IMR-90 (cell line): ENCODE data around the gene B3GAT1. TPM values are rescaled to one million over a fixed set of nuclear protein-coding genes. Genes with fewer than 3 reads are reported as not detected.

Experiments used
- ATAC-seq: fragments of 200-7000 bp; cut with Tn5 transposase; 2 replicates; pipeline ENCODE4 v1.9.1; 2020; ENCODE audit warnings: low read depth, mild to moderate bottlenecking, moderate library complexity
- BruUV-seq: library from RNA; stranded (reverse); fragments of 400-500 nt; replicated peaks from 2 replicates; lab custom pipeline; 2021; lab: Mats Ljungman, UMichigan
- CTCF ChIA-PET: fragments of 300-600 bp; formaldehyde crosslinking; extraction: SDS; loops from one replicate; lab custom pipeline; 2021; ENCODE audit warnings: antibody characterized with exemption; lab: Yijun Ruan, JAX
- POLR2A ChIA-PET: fragments of 300-600 bp; sonication (Branson Sonifier 250); formaldehyde crosslinking; loops from one replicate; lab custom pipeline; 2022; ENCODE audit warnings: antibody characterized with exemption; ENCODE audit not compliant: unreplicated experiment; lab: Charles Lee
- DNase-seq: peaks from one replicate; pipeline ENCODE4 v3.0.0; 2013
- H2AFZ ChIP-seq: replicated peaks from 2 replicates; pipeline ENCODE3; 2013; ENCODE audit warnings: low read length, mild to moderate bottlenecking; ENCODE audit not compliant: poor library complexity
- H2AK5ac ChIP-seq: 2 replicates; pipeline ENCODE4 v1.6.1; 2013; ENCODE audit warnings: low read depth, low read length, inconsistent platforms
- H2AK9ac ChIP-seq: replicated peaks from 2 replicates; pipeline ENCODE3; 2013; ENCODE audit warnings: mild to moderate bottlenecking, low read depth, low read length, moderate library complexity; ENCODE audit not compliant: poor library complexity
- H2BK120ac ChIP-seq: 2 replicates; pipeline ENCODE4 v1.6.1; 2013; ENCODE audit warnings: low read depth, low read length, inconsistent platforms
- H2BK15ac ChIP-seq: 3 replicates; pipeline ENCODE4 v1.6.1; 2013; ENCODE audit warnings: low read depth, low read length, inconsistent platforms
- H2BK20ac ChIP-seq: 2 replicates; pipeline ENCODE4 v1.6.1; 2013; ENCODE audit warnings: low read depth, mild to moderate bottlenecking, inconsistent platforms, low read length, moderate library complexity
- H2BK5ac ChIP-seq: 2 replicates; pipeline ENCODE4 v1.6.1; 2013; ENCODE audit warnings: mild to moderate bottlenecking, low read depth, low read length, inconsistent platforms; ENCODE audit not compliant: poor library complexity, severe bottlenecking
- H3K14ac ChIP-seq: replicated peaks from 2 replicates; pipeline ENCODE4 v1.6.1; 2013; ENCODE audit warnings: low read depth, low read length, inconsistent platforms
- H3K18ac ChIP-seq: 2 replicates; pipeline ENCODE4 v1.6.1; 2013; ENCODE audit warnings: low read depth, low read length, control low read depth
- H3K23ac ChIP-seq: 2 replicates; pipeline ENCODE4 v1.6.1; 2013; ENCODE audit warnings: low read depth, low read length, inconsistent platforms
- H3K27ac ChIP-seq: 2 replicates; pipeline ENCODE4 v1.5.1; 2013; ENCODE audit warnings: mild to moderate bottlenecking, control low read depth, low read length; ENCODE audit not compliant: insufficient read depth
- H3K27me3 ChIP-seq: 2 replicates; pipeline ENCODE4 v1.6.1; 2013; ENCODE audit warnings: low read length; ENCODE audit not compliant: control insufficient read depth, insufficient read depth
- H3K36me3 ChIP-seq: 2 replicates; pipeline ENCODE4 v1.6.1; 2013; ENCODE audit warnings: low read length, mixed read lengths; ENCODE audit not compliant: control insufficient read depth, insufficient read depth
- H3K4ac ChIP-seq: 2 replicates; pipeline ENCODE4 v1.6.1; 2013; ENCODE audit warnings: low read depth, low read length, inconsistent platforms
- H3K4me1 ChIP-seq: 2 replicates; pipeline ENCODE4 v1.6.1; 2013; ENCODE audit warnings: low read length, mixed read lengths; ENCODE audit not compliant: control insufficient read depth, insufficient read depth
- H3K4me2 ChIP-seq: 2 replicates; pipeline ENCODE4 v1.6.1; 2013; ENCODE audit warnings: low read depth, mild to moderate bottlenecking, control low read depth, low read length, moderate library complexity
- H3K4me3 ChIP-seq: 2 replicates; pipeline ENCODE4 v1.5.1; 2013; ENCODE audit warnings: low read depth, mild to moderate bottlenecking, control low read depth, low read length, moderate library complexity; ENCODE audit not compliant: insufficient read depth
- H3K56ac ChIP-seq: 2 replicates; pipeline ENCODE4 v1.6.1; 2013; ENCODE audit warnings: low read length, inconsistent platforms; ENCODE audit not compliant: insufficient read depth; ENCODE audit errors: extremely low read depth
- H3K79me1 ChIP-seq, 2 experiments: 2 replicates each; pipeline ENCODE4 v1.6.1; 2013; ENCODE audit warnings: low read length in 2 of 2, inconsistent platforms in 1 of 2, low read depth in 1 of 2
- H3K9ac ChIP-seq: 2 replicates; pipeline ENCODE4 v1.6.1; 2013; ENCODE audit warnings: low read depth, low read length, control low read depth
- H3K9me1 ChIP-seq: 2 replicates; pipeline ENCODE4 v1.6.1; 2013; ENCODE audit warnings: low read length, inconsistent platforms; ENCODE audit not compliant: insufficient read depth
- H3K9me3 ChIP-seq: 2 replicates; pipeline ENCODE4 v1.6.1; 2013; ENCODE audit warnings: low read length; ENCODE audit not compliant: control insufficient read depth, insufficient read depth
- H4K20me1 ChIP-seq: 2 replicates; pipeline ENCODE4 v1.6.1; 2013; ENCODE audit warnings: low read length, inconsistent platforms; ENCODE audit not compliant: insufficient read depth
- H4K5ac ChIP-seq: 2 replicates; pipeline ENCODE4 v1.6.1; 2013; ENCODE audit warnings: mild to moderate bottlenecking, low read depth, low read length, control low read depth
- H4K8ac ChIP-seq, 2 experiments: 2 replicates each; pipeline ENCODE4 v1.6.1; 2013; ENCODE audit warnings: low read depth in 2 of 2, low read length in 2 of 2, control low read depth in 1 of 2, inconsistent platforms in 1 of 2
- H4K91ac ChIP-seq: 2 replicates; pipeline ENCODE4 v1.6.1; 2013; ENCODE audit warnings: low read depth, low read length, inconsistent platforms; ENCODE audit not compliant: insufficient read depth
- BHLHE40 ChIP-seq: fragments of 150-350 bp; IDR thresholded peaks from 2 replicates; pipeline ENCODE4 v1.6.1; 2016; ENCODE audit warnings: mild to moderate bottlenecking, low read depth, low read length
- CEBPB ChIP-seq: IDR thresholded peaks from 2 replicates; pipeline ENCODE4 v1.6.1; 2012; ENCODE audit warnings: low read depth, low read length, improper control_type of control experiment
- CTCF ChIP-seq: conservative IDR thresholded peaks from 2 replicates; pipeline ENCODE4 v1.5.1; 2012; ENCODE audit warnings: mild to moderate bottlenecking, low read depth, low read length, improper control_type of control experiment
- MAFK ChIP-seq: IDR thresholded peaks from 2 replicates; pipeline ENCODE4 v1.6.1; 2012; ENCODE audit warnings: low read depth, low read length, improper control_type of control experiment
- WGBS, 2 experiments: methylation state at CpG; one replicate each; pipeline versions ENCODE4 v1.1.5 to v1.1.7; 2013; ENCODE audit warnings: missing lambda C conversion rate in 2 of 2; ENCODE audit not compliant: insufficient read length in 1 of 2; ENCODE audit errors: extremely low coverage in 2 of 2; 5-methylcytosine and 5-hydroxymethylcytosine counted together
- dilution Hi-C: fragments of 300-500 bp; cut with HindIII; formaldehyde crosslinking; loops from one replicate; pipeline ENCODE4 v1.14.3; 2018; ENCODE audit warnings: low sequenced_read_pairs; ENCODE audit not compliant: unreplicated experiment
- in situ Hi-C: fragments of 300-500 bp; cut with MboI; formaldehyde crosslinking; loops from 3 replicates; pipeline ENCODE4 v1.14.3; 2019; ENCODE audit warnings: low sequenced_read_pairs, inconsistent platforms, mixed read lengths
- intact Hi-C: fragments of 100-400 bp; cut with micrococcal nuclease; formaldehyde crosslinking; loops from 2 replicates; pipeline ENCODE4 v1.10.0; 2022
- polyA plus RNA-seq, 3 experiments: library from polyadenylated mRNA; depleted of rRNA; stranded (reverse); fragments of >200 nt; gene quantifications; 2 replicates each; pipeline ENCODE4 v1.2.3, GENCODE V29; 2012; ENCODE audit warnings: low replicate concordance in 1 of 3
- total RNA-seq: library from RNA; depleted of rRNA; stranded (reverse); fragments of >200 nt; gene quantifications from 2 replicates; pipeline ENCODE4 v1.2.3, GENCODE V29; 2012

The B3GAT1 gene
- total and polyA plus RNA-seq, 2 of the 4 experiments (the other 2 are of a cell fraction), result not detected

- Histone ChIP-seq H3K4me1 (no peaks in the 10 kb centered on the region), H2AFZ (no peak overlapping the region), H3K18ac (no peak overlapping the region), H3K27me3 (no peaks in the 10 kb centered on the region), H3K4me2 (no peak overlapping the region), H4K20me1 (no peaks in the 10 kb centered on the region), H3K56ac (no peak overlapping the region), H3K23ac (no peak overlapping the region), H3K4ac (no peak overlapping the region), H3K79me1 (no peaks in the 10 kb centered on the region), H4K5ac (no peak overlapping the region), H3K9me3 (peaks cover 50% of the 10 kb centered on the region), H3K4me3 (no peak overlapping the region), H2BK5ac (no peak overlapping the region), H2BK20ac (no peak overlapping the region), H2AK5ac (no peak overlapping the region), H2BK120ac (no peak overlapping the region), H3K27ac (no peak overlapping the region), H3K14ac (no peak overlapping the region), H3K36me3 (no peaks in the 10 kb centered on the region), H4K8ac (no peak overlapping the region), H3K9me1 (no peaks in the 10 kb centered on the region), H4K91ac (no peak overlapping the region), H2BK15ac (no peak overlapping the region), H3K9ac (no peak overlapping the region), H2AK9ac (no peak overlapping the region)
- intact Hi-C loops, result no loop called here
- ChIA-PET CTCF (no interaction called here), POLR2A (no interaction called here)
- no CpG with 5 or more reads among the region's 4 CpGs for WGBS, 2 experiments
- dilution Hi-C loops, result no loop called here
- no TSS peak for BruUV-seq
- ATAC-seq, result no peak
- TF ChIP-seq CTCF, result no peak
- TF ChIP-seq BHLHE40, result no peak
- TF ChIP-seq CEBPB, result no peak
- TF ChIP-seq MAFK, result peak; percentile 55
- no peak for DNase-seq
- in situ Hi-C loops, result no loop called here
Observed at GRCh38 chr11:134441706-134442105, 29.7 kb upstream of the B3GAT1 start.
